Measurements from ENCODE around the gene CBX4.

DNA sequence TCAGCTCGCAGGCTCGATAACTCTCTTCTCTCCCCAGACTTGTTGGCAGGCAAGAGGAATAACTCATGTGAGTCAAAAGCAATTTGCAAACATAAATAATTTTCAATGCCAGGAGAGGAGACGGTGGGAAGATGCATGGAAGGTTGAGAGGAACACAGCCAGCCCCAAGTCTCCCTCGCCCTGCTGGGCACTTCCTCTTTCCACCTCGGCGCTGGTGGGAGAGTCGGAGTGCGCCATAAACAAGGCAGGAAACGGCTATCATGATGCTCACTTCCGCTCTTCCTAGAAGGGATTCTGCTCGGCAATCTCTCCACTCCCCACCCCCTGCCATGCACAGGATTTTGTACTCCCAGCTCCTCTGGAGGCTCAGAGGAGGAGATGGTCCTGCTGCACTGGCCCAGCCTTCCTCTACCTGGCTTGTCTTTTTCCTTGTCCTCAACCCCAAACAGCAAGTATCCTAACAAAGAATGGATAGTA is 13.0 kb downstream of the CBX4 start:
- TF ChIP-seq EZH2 (IDR thresholded peaks at IDR 0.05; ENCODE audit: insufficient read depth, poor library complexity, severe bottlenecking) (no peak), EZH2phosphoT487 (IDR thresholded peaks at IDR 0.05; ENCODE audit: insufficient read depth, low read depth) (no peak)

All from GM23248 (cell line).